Colonic mucosa (tissue), 4 donors: ENCODE measurements around the gene LRP1B. TPM values are rescaled to one million over a fixed set of nuclear protein-coding genes. Genes with fewer than 3 reads are reported as not detected.

Experiments
- DNase-seq: peaks from one replicate; pipeline ENCODE4 v3.0.0-alpha.2; 2020
- H3K27ac ChIP-seq: fragments of 200-600 bp; one replicate; pipeline ENCODE4 v1.8.0; 2021
- H3K27me3 ChIP-seq: fragments of 200-600 bp; one replicate; pipeline ENCODE4 v1.8.0; 2021
- H3K36me3 ChIP-seq: fragments of 200-600 bp; one replicate; pipeline ENCODE4 v1.8.0; 2021
- H3K4me1 ChIP-seq: fragments of 200-600 bp; one replicate; pipeline ENCODE4 v1.8.0; 2021; ENCODE audit warnings: mild to moderate bottlenecking
- H3K4me3 ChIP-seq: fragments of 200-600 bp; one replicate; pipeline ENCODE4 v1.8.0; 2021
- H3K9ac ChIP-seq, 2 donors: one replicate each; pipeline ENCODE4 v1.7.0; 2013; ENCODE audit warnings: control low read depth in 2 of 2, low read depth in 2 of 2, low read length in 2 of 2
- H3K9me3 ChIP-seq: fragments of 200-600 bp; one replicate; pipeline ENCODE4 v1.8.0; 2021
- CTCF ChIP-seq: fragments of 200-600 bp; IDR thresholded peaks from one replicate; pipeline ENCODE4 v1.8.0; 2022; ENCODE audit warnings: antibody characterized with exemption, mild to moderate bottlenecking
- intact Hi-C: fragments of 100-400 bp; cut with DNase I; formaldehyde crosslinking; loops from one replicate; pipeline ENCODE4 v1.14.1; 2022
- total RNA-seq, 2 donors: library from RNA; stranded (reverse); fragmentation: NEBNext Ultra II Directional in 1 of 2; extraction: Animal tissue kit (Norgen Biotek cat#: 25700) in 1 of 2; gene quantifications; one replicate each; pipeline ENCODE4 v1.2.1, GENCODE V29; 2021
- donor health status: healthy.
- donor health status: DM: no; HTN: no; CAD: no.
- donor health status: DM: no; HTN: no; CAD: no.

The LRP1B gene
- total RNA-seq, 2 donors from 2014 or later: 0.10 to 0.19 TPM

- no peak overlapping the region for H3K27ac ChIP-seq
- intact Hi-C loops: no loop called here
- H3K9ac ChIP-seq: no peak overlapping the region
- TF ChIP-seq CTCF: no peak
- no peaks in the 10 kb centered on the region for H3K36me3 ChIP-seq
- no peaks in the 10 kb centered on the region for H3K27me3 ChIP-seq
- no peak overlapping the region for H3K4me3 ChIP-seq
- no peak for DNase-seq
- H3K4me1 ChIP-seq: no peaks in the 10 kb centered on the region
- no peaks in the 10 kb centered on the region for H3K9me3 ChIP-seq
Measured at GRCh38 chr2:140509765-140510164, 1621.1 kb downstream of the LRP1B start.

- intact Hi-C loops: no loop called here
- no peak for DNase-seq
- no peaks in the 10 kb centered on the region for H3K36me3 ChIP-seq
- no peak overlapping the region for H3K9ac ChIP-seq
- no peaks in the 10 kb centered on the region for H3K27me3 ChIP-seq
- H3K4me3 ChIP-seq: no peak overlapping the region
- H3K27ac ChIP-seq: no peak overlapping the region
- no peaks in the 10 kb centered on the region for H3K4me1 ChIP-seq
- H3K9me3 ChIP-seq: no peaks in the 10 kb centered on the region
- TF ChIP-seq CTCF: no peak
Measured at GRCh38 chr2:140508756-140509155, 1622.1 kb downstream of the LRP1B start.

- intact Hi-C loops: no loop called here
- H3K9ac ChIP-seq: no peak overlapping the region
- no peaks in the 10 kb centered on the region for H3K9me3 ChIP-seq
- H3K27ac ChIP-seq: no peak overlapping the region
- no peak for TF ChIP-seq CTCF
- no peak overlapping the region for H3K4me3 ChIP-seq
- H3K36me3 ChIP-seq: no peaks in the 10 kb centered on the region
- no peak for DNase-seq
- no peaks in the 10 kb centered on the region for H3K27me3 ChIP-seq
- no peaks in the 10 kb centered on the region for H3K4me1 ChIP-seq
Measured at GRCh38 chr2:140506606-140507005, 1624.2 kb downstream of the LRP1B start.

GRCh38 chr2:140504601-140505000 is 1626.2 kb downstream of the LRP1B start:
- Histone ChIP-seq H3K4me1 (no peaks in the 10 kb centered on the region), H3K27me3 (no peaks in the 10 kb centered on the region), H3K4me3 (no peak overlapping the region), H3K36me3 (no peaks in the 10 kb centered on the region), H3K27ac (no peak overlapping the region), H3K9me3 (no peaks in the 10 kb centered on the region), H3K9ac (no peak overlapping the region)
- no peak for TF ChIP-seq CTCF
- no peak for DNase-seq
- intact Hi-C loops: no loop called here

- TF ChIP-seq CTCF: no peak
- H3K4me1 ChIP-seq: no peaks in the 10 kb centered on the region
- intact Hi-C loops: no loop called here
- H3K9ac ChIP-seq: no peak overlapping the region
- H3K27ac ChIP-seq: no peak overlapping the region
- no peak overlapping the region for H3K4me3 ChIP-seq
- no peaks in the 10 kb centered on the region for H3K36me3 ChIP-seq
- no peaks in the 10 kb centered on the region for H3K27me3 ChIP-seq
- no peaks in the 10 kb centered on the region for H3K9me3 ChIP-seq
- no peak for DNase-seq
Measured at GRCh38 chr2:140502951-140503630, 1627.7 kb downstream of the LRP1B start.
